GM12865 (cell line): ENCODE results near the gene ADRB2.
A peak's percentile ranks its signal among the peaks of the same experiment; 100 is the strongest.

ENCODE experiments used
- DNase-seq: peaks from one replicate; pipeline ENCODE4 v3.0.0; 2010; ENCODE audit warnings: low read depth
- H3K4me3 ChIP-seq: 2 replicates; pipeline ENCODE4 v1.5.1; 2011; ENCODE audit warnings: mild to moderate bottlenecking, low read depth, low read length, control low read depth
- CTCF ChIP-seq: IDR thresholded peaks from 2 replicates; pipeline ENCODE4 v1.5.1; 2011; ENCODE audit warnings: low read length, control low read depth, low read depth, inconsistent platforms; ENCODE audit not compliant: insufficient read depth; ENCODE audit errors: missing control alignments

Gene ADRB2

GRCh38 chr5:148820461-148821395, 5.7 kb upstream of the ADRB2 start:
- TF ChIP-seq CTCF, result peak; percentile 51
- H3K4me3 ChIP-seq, result no peak overlapping the region
- peak; percentile 32 for DNase-seq

GRCh38 chr5:148823871-148824270, 2.5 kb upstream of the ADRB2 start:
- DNase-seq, result no peak
- no peak for TF ChIP-seq CTCF
- H3K4me3 ChIP-seq, result no peak overlapping the region

- no peak for TF ChIP-seq CTCF
- DNase-seq, result no peak
- H3K4me3 ChIP-seq, result peak overlapping the region; percentile 63
These were observed 727 bp upstream of the ADRB2 start for GRCh38 chr5:148825716-148826052.

- TF ChIP-seq CTCF, result no peak
- no peak for DNase-seq
- H3K4me3 ChIP-seq, result peak overlapping the region; percentile 63
These were observed 294 bp downstream of the ADRB2 start for GRCh38 chr5:148826739-148827070.

GRCh38 chr5:148827723-148828122, 1.3 kb downstream of the ADRB2 start:
- TF ChIP-seq CTCF, result no peak
- no peak for DNase-seq

GRCh38 chr5:148828511-148829247, 2.3 kb downstream of the ADRB2 start:
- H3K4me3 ChIP-seq, result no peak overlapping the region
- no peak for DNase-seq
- TF ChIP-seq CTCF, result peak; percentile 6

More at GRCh38 chr5:148827723-148828122, 1.3 kb downstream of the ADRB2 start:
- no peak overlapping the region for H3K4me3 ChIP-seq
